ENCODE measurements around the gene R3HDM1.

Gene R3HDM1

GRCh38 chr2:135546436-135546835, 15.2 kb downstream of the R3HDM1 start:
- TF ChIP-seq CTCF (IDR thresholded peaks at IDR 0.05; ENCODE audit: insufficient read depth, low read depth, low read length, missing control alignments), result no peak
- DNase-seq (ENCODE audit: low read depth), result no peak
- H3K4me3 ChIP-seq (ENCODE audit: low read length), result no peak overlapping the region

GRCh38 chr2:135547311-135547710, 16.0 kb downstream of the R3HDM1 start:
- H3K4me3 ChIP-seq (ENCODE audit: low read length), result no peak overlapping the region
- DNase-seq (ENCODE audit: low read depth), result no peak
- no peak for TF ChIP-seq CTCF (IDR thresholded peaks at IDR 0.05; ENCODE audit: insufficient read depth, low read depth, low read length, missing control alignments)

GRCh38 chr2:135551356-135551755, 20.1 kb downstream of the R3HDM1 start:
- H3K4me3 ChIP-seq (ENCODE audit: low read length), result no peak overlapping the region
- TF ChIP-seq CTCF (IDR thresholded peaks at IDR 0.05; ENCODE audit: insufficient read depth, low read depth, low read length, missing control alignments), result no peak
- DNase-seq (ENCODE audit: low read depth), result no peak

GRCh38 chr2:135552887-135553286, 21.6 kb downstream of the R3HDM1 start:
- no peak for TF ChIP-seq CTCF (IDR thresholded peaks at IDR 0.05; ENCODE audit: insufficient read depth, low read depth, low read length, missing control alignments)
- DNase-seq (ENCODE audit: low read depth), result no peak
- no peak overlapping the region for H3K4me3 ChIP-seq (ENCODE audit: low read length)

GRCh38 chr2:135555311-135555710, 24.0 kb downstream of the R3HDM1 start:
- no peak overlapping the region for H3K4me3 ChIP-seq (ENCODE audit: low read length)
- TF ChIP-seq CTCF (IDR thresholded peaks at IDR 0.05; ENCODE audit: insufficient read depth, low read depth, low read length, missing control alignments), result no peak
- no peak for DNase-seq (ENCODE audit: low read depth)

GRCh38 chr2:135557530-135557929, 26.2 kb downstream of the R3HDM1 start:
- no peak for TF ChIP-seq CTCF (IDR thresholded peaks at IDR 0.05; ENCODE audit: insufficient read depth, low read depth, low read length, missing control alignments)
- DNase-seq (ENCODE audit: low read depth), result no peak
- H3K4me3 ChIP-seq (ENCODE audit: low read length), result no peak overlapping the region

- no peak for DNase-seq (ENCODE audit: low read depth)
- no peak for TF ChIP-seq CTCF (IDR thresholded peaks at IDR 0.05; ENCODE audit: insufficient read depth, low read depth, low read length, missing control alignments)
- H3K4me3 ChIP-seq (ENCODE audit: low read length), result no peak overlapping the region
Measured at GRCh38 chr2:135561925-135562324, 30.6 kb downstream of the R3HDM1 start.

Data from epithelial cell of esophagus (primary cell).